A549 treated with GW870086 at 1 μM for 4 hours (cell line): ENCODE measurements around the gene PML. TPM values are rescaled to one million over a fixed set of nuclear protein-coding genes. Genes with fewer than 3 reads are reported as not detected.

ENCODE experiments used
- total RNA-seq: library from RNA; stranded (reverse); fragments of 200-300 nt; extraction: Qiagen RNA extraction; gene quantifications from 5 replicates; pipeline ENCODE4 v1.2.3, GENCODE V29; 2022; ENCODE audit warnings: low read depth

PML gene
- 12.4 to 18.0 TPM (median 15.8 TPM) in 5 replicates for total RNA-seq

GRCh38 chr15:73994413-73994883, at the start of gene PML:
TSS of gene PML (plus strand) at chr15:73994716. CDS start at chr15:73994813, 97 bp downstream.

DNA sequence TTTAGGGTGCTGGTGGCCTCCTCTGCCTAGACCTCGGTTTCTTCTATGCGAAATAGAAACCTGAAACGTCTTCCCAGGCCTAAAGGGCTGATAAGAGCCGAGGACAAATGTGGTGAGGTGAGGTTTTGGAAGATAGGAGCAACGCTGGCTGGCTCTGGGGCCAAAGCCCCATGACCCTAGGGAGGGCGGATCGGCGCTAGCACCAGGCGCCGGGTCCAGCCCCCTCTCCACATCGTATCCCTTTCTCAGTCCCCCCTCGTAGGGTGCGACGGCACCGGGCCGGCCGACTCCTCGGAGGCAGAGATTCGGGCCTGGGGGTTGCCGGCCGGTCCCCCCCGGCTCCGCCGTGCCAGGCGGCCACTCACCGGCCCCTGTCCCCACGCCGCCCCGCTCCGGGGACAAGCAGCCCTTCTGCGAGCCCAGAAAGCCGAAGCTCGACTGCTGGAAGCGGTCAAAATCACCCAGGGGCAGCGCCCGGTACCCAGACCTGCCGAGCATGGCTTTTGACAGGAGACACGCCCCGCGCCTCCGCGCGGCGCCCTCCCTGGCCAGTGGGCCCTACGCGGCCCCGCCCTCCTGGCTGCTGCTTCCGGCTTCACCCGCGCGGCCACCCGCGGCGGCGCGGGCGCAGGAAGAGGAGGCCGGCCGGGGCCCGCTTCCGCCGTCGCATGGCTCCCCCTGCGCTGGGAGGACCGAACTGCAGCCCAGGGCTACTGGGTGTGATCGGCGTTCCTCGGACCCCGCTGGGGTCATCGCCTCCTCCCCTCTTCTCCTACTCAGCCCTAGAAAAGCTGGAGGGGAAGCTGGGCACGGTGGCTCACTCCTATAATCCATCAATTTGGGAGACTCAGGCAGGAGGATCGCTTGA, 2.6 kb upstream of the PML start, which contains the start of gene STOML1:
Gene STOML1, minus strand, starts transcription at position 570 of the 868 bp plus-strand sequence. Its CDS starts 72 bp downstream, at position 498.

GRCh38 chr15:74082450-74082849, 87.9 kb downstream of the PML start, which contains the start of gene GOLGA6A:
TSS of gene GOLGA6A (minus strand) at chr15:74082550. CDS start at chr15:74082509, 41 bp downstream.

Other genes starting within 250 kb of the PML start
- 1.3 to 2.7 TPM (median 2.0 TPM) in 5 replicates for gene INSYN1, start 241.4 kb upstream of the PML start, total RNA-seq
- gene TBC1D21, start 121.2 kb upstream of the PML start, total RNA-seq = not detected in 5 replicates
- 0.41 to 0.95 TPM (median 0.67 TPM) in 5 replicates for gene LOXL1, start 68.3 kb upstream of the PML start, total RNA-seq
- 9.5 to 13.3 TPM (median 11.8 TPM) in 5 replicates for gene STOML1, start 2.4 kb upstream of the PML start, total RNA-seq
- 0.06 to 0.16 TPM (median 0.09 TPM) in 5 replicates for gene GOLGA6A, start 87.8 kb downstream of the PML start, total RNA-seq
- 0.07 to 0.28 TPM (median 0.26 TPM) in 5 replicates for gene ISLR2, start 135.9 kb downstream of the PML start, total RNA-seq
- 0.33 to 0.60 TPM (median 0.43 TPM) in 5 replicates for gene ISLR, start 179.0 kb downstream of the PML start, total RNA-seq
- gene STRA6, start 208.1 kb downstream of the PML start, total RNA-seq = 63.1 to 94.6 TPM (median 85.2 TPM) in 5 replicates
- 8.0 to 9.7 TPM (median 8.7 TPM) in 5 replicates for gene CCDC33, start 241.6 kb downstream of the PML start, total RNA-seq